ENCODE measurements around the gene BRAF.
A peak's percentile ranks its signal among the peaks of the same experiment; 100 is the strongest.
"Not testable (repeated sequence)": the region's sequence is repeated elsewhere in the genome, so short reads cannot be mapped to it uniquely, and the experiment has no call there.

The BRAF gene

DNA sequence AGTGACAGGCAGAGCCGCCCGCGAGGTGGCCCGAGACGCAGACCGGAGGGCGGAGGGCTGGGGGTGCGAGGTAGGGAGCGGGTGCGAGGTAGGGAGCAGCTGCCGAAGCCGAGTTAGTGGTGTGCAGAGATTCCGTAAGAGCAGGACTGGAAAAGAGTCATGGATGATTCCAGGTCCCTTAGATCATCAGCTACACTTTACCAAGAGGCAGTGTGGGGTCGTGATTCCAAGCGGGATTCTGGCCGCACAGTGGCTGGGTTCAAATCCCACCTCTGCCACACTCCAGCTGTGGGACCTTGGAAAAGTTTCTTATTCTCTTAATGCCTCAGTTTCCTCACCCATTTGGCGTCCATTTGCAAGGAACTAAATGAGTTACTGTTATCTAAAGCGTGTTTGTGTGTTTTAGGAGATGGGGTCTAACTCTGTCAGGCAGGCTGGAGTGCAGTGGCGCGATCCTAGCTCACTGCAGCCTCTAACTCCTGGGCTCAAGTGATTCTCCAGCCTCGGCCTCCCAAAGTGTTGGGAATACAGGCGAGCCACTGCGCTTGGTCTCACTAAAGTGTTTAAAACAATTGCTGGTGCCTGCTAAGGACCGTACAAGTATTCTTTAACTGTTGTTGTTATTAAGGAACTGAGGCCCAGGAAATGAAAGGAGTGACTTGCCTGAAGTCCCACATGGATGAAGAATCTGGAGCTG is 227.1 kb downstream of the BRAF start:
- DNase-seq, result no peak

DNA sequence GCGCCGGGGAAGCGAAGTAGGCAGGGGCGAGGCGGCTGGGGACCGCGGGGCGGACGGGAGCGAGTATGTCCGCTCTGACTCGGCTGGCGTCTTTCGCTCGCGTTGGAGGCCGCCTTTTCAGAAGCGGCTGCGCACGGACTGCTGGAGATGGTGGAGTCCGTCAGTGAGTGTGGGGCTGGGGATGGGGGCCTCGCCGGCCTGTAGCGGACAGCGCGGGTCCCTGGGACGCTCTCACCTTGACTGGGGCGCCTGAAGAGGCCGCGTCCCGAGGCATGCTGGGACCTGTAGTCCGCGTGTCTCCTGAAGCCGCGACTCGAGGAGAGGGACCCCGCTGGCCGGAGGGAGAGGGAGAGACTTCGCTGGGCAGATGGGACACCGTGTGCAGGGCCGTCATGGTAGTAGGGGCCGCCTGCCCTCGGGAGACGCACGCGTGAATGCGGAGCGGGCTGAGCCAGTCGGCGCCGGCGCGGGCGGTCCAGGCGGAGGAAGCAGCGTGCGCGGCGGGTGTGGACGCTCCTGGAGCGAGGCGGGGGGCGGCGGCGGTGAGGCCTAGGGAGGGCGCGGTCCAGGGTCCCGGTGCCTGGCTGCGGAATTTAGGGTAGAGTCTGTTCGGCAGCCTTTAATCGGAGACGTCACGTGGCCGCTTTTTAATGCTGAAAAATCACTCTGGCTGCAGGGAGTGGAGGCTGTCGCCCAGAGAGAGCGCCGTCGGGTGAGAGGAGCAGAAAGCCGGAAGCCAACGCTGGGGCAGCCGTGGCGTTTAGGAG is 227.9 kb downstream of the BRAF start, which contains the start of gene NDUFB2:
TSS of gene NDUFB2 (plus strand) at position 29 of the 767 bp plus-strand sequence. CDS start at position 66, 37 bp downstream.
- DNase-seq, result peak; percentile 87

DNA sequence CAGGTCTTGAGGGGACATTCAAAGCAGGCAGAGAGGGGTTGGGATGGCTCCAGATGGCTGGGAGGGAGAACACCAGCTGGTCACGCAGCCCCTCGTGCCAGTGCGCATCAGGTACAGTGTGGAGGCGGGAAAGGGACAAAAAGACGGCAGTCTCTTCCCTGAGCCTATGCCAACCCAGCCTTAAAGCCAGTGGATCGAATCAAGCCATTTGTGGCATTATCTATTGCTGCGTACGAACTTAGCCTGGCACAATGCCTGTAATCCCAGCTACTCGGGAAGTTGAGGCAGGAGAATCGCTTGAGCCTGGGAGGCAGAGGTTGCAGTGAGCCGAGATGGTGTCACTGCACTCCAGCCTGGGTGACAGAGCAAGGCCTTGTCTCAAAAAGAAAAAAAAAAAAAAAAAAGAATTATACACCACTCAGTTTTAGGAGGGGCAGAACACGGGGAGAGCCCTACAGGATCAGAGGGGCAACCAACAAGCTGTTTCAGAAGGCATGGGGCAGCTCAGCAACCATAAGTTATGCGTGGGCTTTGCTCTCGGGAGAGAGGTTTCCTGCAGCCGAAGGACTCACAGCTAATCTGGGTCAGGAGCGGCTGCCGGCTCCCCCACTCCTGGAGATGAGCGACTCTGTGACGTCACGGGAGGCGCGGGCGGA is 228.6 kb downstream of the BRAF start:
- DNase-seq, result no peak

DNA sequence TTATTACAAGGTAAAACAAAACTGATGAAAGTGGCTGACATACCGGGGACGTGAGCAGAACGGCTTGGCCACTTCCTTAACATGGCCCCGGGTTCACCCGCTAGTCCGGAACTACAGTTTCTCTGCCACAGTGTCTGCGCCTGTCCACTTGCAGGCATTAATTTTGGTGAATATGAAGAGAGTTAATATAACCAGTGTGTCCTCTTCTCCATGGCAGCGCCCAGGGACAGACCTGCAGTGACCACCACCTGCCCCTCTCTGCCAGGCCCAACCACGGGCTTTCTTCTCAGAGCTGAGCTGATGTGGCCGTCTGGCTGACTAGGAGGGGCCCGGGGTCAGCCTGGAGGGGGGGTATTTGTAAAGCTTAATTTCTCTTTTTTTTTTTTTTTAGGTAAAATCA is 229.3 kb downstream of the BRAF start:
- no peak for DNase-seq

DNA sequence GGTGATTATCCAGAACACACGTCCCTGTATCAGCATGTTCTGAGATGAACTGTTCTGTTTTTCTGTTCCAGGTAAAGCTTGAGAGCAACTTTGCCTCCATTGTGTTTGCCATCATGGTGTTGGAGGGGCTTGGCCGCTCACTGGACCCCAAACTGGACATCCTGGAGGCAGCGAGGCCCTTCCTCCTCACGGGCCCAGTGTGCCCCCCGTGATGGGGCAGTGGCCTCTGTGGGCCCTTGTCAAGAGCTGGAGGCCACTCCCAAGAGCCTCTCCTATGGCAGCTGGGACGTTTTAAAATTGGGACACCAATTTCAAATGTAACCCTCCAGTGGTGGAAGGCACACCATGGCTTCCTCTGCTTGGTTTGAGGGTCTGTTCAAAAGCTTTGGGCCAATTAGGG is 230.1 kb downstream of the BRAF start:
- no peak for DNase-seq

DNA sequence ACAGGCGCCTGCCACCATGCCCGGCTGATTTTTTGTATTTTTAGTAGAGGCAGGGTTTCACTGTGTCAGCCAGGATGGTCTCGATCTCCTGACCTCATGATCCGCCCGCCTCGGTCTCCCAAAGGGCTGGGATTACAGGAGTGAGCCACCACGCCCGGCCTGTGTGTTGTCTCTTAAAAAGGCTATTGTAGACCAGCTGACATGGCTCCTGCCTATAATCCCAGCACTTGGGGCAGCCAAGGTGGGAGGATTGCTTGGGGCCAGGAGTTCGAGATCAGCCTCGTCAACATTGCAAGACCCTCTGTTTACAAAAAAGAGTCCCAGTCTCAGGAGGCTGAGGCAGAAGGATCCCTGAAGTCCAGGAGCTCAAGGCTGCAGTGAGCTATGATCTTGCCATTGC is 230.9 kb downstream of the BRAF start:
- DNase-seq, result not testable (repeated sequence)

DNA sequence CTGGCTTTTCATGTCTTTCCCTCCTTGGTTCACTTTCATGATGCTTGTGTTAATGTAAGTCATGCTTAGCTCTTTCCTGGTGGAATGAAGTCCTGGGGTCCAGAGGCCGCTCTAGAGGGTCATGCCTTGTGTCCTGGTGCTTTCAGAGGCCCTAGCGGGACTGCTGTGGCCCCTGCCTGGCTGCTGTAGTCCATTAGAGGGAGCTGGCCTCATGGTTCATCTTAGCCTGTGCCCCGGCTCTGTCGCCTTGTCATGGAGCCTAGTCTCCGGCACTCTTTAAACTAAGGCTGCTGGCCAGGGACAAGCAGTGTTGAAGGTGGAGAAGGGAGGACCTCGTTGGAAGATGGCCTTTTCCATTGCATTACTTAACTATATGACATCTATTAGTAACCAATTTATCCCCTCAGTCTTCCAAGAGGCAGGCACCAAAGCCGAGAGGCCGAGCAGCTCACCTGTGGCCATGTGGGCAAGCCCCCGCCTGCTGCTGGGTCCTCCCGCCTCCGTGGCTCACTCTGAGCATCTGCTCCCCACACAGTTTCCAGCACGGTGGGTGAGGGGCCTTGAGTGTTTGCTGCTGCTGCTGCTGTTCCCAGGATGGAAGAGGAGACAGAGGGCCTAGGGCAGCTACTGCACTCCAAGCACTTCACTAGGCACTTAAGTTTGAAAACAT is 233.2 kb downstream of the BRAF start:
- no peak for DNase-seq

DNA sequence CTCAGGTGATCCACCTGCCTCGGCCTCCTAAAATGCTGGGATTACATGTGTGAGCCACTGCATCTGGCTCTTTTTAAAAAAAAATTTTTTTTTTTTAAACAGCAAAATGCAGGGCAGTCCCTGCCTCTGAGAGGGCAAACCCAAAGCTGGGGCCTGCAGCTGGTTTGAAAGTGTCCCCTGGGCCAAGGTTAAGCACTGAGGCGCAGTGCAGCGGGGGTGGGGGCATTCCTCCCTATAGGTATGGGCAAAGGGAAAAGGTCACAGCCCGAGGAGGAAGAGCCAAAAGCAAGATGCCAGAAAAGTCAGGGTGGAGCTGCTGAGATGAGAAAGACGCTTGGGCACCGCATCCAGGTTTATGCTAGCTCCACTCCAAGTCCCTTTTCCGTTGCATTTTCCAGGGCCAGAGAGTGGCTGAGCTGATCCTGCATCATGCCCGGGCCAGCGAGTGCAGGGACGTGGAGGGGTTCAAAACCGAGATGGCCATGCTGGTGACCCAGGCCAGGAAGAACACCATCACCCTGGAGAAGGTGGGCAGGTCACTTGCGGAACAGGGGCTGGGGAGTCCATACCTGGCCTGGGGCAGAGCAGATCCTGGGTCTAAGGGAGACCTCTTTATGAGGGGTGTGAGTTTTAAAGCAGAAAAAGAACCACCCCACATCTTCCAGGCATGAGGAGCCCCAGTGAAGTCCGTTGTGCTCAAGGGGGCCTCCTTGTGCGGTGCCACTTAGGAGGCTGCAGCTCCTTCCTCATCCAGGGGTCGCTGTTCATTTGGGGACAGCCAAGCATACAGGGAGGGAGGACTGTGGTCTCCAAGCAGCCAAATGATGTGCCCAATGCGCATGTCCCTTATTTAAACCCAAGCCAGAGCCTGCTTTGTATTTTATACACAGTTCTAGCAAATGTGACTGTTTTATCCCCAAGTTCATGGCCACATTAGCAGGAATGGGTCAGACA is 235.3 kb downstream of the BRAF start:
- DNase-seq, result no peak

DNA sequence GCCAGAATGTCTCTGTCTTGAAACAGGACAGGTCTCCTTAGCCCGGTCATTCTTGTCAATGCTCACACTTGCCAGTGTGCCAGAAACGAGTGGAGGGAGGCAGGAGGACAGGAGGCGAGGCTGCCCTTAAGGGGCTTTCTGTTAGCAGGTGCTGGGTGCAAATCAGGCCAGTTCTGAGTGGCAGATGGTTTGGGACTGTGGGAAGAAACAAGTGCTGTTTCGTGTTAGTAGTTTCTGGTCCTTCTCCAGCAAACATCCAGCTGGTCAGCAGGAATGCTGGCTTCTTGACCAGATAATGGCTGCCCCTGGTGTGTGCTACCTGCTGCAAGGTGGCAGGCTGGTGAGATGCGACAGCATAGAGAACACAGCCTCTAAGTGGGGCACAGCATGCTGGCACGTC is 236.4 kb downstream of the BRAF start:
- no peak for DNase-seq

DNA sequence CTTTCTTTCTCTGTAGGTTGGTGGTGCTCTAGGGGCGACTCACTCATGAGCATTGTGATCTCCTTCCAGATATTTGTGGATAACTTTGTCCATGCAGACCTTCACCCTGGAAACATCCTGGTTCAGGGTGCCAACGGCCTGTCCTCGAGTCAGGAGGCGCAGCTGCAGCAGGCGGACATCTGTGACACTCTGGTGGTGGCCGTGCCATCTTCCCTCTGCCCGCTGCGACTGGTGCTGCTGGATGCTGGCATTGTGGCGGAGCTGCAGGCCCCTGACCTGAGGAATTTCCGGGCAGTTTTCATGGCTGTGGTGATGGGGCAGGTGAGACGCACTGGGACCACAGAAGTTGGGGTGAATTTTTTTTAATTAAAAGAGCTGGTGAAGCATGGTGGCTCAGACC is 237.8 kb downstream of the BRAF start:
- DNase-seq, result no peak

DNA sequence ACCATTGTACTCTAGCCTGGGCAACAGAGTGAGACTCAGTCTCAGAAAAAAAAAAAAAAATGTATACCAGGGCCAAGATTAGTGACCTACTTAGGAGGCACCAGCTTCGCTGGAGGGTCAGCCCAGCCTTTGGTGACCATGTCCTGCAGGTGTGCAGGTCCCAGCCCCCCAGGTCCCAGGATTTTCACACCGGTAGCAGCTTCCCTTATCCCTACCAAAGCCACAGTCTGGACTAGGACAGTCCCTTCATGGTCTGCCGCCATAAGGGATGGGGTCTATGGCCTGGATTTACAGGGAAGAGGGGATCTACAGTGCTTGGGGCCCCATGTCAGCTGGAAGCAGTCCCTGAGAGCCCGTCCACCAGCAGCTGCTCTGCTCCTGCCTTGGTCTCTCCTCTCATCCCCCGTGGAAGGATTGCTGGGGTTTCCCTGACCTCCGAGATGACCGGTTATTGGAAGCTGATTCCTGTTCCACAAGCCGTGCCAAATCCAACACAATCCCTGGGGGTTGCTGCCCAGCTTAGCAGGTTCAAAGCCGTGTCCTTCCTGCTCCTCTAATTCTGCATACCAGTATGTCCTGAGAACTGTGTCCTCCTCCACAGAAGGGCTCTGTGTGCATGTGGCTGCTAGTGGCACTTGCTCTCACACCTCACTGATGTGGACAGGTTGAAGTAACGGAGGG is 239.2 kb downstream of the BRAF start:
- DNase-seq, result no peak

DNA sequence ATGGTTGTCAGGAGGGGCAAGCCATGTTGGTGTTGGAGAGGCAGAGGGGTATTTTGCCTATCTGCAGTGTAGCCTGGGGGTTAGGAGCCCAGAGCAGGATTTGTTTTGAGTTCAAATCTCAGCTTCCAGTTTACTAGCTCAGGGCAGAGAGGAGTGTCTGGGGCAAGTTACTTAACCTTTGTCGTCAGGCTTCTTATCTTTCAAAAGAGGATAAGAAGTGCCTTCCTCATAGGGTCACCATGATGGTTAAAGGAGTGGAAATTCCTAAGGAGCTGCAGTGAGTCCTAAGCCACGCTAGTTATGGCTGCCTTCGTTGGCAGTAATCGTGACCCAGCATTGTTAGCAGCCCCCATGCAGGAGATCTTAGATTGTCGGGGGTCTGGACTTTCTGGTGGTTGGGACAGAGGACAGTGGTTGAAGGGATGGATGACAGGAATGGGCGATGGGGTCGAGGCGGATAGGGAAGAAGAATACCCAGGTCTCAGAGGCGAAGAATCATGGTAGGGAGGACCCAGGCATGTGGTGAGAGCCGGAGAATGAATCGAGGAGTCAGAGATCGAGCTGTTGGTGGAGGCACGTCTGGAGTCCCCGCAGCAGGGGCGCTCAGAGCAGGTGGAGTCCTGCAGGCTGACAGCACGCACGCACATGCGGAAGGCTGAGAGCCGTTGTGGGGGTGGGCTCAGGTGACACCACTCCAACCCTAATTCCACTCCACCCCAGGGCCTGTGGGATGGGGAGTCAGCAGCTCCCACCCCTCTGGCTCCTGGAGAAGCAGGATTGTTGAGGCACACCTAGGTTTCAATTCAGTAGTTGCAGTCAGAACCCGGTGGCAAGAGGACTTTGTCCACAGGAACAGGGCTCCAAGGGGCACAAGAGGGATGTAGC is 240.4 kb downstream of the BRAF start:
- DNase-seq, result no peak

DNA sequence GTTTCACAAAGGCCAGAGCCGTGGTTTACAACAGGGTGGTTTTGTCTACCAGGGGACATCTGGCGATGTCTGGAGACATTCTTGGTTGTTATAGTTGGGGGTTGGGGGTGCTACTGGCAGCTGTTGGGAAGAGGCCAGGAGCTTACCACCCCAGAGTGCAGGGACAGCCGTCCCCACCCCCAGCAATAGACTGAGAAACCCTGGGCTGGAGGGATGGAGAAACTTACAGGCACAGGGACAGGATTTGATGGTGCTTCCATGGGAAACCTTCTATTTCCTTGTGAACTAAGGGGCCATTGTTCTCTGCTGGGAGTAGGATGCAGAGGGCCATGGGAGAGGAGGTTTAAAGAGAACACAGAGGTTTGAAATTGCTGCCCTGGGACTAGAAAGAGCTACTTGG is 241.1 kb downstream of the BRAF start:
- no peak for DNase-seq

DNA sequence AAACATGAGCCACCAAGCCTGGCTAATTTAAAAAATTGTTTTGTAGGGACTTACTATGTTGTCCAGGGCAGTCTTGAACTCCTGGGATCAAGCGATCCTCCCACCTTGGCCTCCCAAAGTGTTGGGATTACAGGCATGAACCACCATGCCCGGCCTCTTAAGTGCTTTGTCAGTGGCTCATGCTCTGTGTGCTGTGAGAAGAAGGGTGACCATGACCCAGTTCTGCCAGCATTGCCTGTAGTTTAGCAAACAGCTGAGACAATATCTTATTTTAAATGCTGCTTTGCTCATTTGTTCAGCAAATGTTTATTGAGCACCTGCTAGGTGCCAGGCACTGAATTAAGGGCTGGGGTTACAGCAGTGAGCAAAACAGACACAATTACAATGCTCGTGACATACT is 243.0 kb downstream of the BRAF start:
- no peak for DNase-seq

DNA sequence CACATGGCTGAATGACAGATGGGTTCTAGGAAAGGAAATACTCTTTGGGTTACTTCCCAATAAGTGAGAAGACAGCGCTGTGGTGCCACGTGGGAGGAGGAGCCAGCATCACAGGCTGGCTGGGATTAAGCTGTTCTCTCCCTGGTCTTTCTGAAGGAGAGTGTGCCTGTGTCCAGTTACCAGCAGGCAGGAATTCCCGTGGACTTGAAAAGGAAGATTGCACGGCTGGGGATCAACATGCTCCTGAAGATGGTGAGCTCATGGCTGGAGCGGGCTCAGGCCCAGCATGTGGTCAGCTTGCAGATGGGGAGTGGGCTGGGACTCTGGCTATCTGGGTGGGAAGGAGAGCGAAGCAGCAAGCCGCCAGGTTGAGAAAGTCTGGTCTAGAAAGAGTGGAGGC is 243.8 kb downstream of the BRAF start:
- DNase-seq, result no peak

DNA sequence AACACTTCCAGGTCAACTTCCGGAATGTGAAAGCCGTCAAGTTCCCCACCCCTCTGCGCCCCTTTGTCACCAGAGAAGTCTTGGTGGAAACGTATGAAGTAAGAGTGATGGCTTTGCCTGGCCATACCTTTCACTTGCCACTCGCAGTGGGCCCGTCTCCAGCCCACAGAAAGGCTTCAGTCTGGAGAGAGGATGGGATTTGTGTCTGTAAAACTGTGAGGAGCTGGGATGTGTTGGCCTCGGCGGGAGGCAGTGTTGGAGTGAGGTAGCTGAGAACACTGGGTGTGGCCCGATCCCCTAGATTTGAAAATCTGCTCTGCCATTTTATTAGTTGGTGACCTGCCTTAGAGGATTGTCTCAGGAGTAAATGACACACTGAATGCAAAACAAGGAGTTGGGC is 245.5 kb downstream of the BRAF start:
- no peak for DNase-seq

DNA sequence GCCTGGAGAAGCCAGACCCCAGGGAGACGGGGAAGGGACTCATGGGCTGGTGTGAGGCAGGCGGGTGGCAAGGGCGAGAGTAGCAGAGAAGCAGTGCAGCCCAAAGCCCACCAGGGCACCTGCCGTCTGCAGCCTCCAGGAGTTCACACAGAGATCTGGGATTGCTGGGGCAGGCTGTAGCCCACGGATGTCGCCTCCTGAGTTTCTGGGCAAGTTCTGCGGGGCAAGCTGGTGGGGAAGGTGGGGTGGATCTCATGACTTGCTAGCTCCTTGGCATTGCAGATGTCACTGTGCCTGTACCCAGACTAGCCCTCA is 246.0 kb downstream of the BRAF start:
- DNase-seq, result no peak

DNA sequence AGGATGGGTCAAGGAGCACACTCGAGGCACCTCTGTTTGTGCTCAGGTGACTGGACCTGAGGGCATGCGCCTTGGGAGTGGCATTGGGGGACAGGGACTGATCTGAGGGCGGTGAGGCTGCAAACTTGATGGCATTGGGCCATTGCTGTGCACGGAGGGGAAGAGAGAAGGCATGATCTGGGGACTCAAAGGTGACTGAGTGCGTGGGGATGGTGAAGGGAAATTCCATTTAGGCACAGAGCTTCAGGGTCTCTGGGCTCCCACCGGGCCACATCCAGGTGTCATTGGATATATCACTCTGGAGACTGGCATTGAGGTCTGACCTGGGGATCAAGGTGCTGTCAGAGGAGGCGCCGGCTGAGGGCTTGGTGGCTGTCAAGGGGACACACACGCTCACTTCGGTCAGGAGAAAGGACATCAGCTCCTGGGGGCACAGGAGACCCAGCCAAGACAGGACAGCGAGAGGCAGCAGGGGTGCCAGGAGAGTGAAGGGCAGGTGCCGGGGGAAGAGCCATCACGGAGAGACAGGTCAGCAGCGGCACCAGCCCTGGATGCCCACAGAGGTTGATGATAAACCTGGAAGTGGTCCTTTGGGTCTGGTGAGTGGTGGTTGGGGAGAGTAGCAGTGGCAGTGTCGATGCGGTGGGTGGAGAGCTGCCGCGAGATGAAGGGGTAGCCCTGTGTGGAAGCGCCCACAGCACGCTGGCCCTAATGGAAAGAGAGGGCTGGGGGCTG is 246.5 kb downstream of the BRAF start:
- no peak for DNase-seq

DNA sequence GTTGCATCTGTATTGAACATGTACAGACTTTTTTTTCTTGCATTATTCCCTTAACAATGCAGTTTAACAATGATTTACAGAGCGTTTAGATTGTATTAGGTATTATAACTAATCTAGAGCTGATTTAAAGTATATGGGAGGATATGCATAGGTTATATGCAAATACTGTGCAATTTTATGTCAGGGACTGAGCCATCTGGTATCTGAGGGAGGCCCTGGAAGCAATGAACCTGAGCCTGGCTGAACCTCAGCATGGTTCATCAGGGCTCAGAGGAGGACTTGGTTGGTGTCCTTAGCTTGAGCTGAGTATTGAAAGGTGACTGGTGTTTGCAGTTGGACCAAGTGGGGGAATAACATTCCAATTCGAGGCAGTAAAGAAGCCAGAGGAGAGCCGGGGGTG is 247.2 kb downstream of the BRAF start:
- peak; percentile 23 for DNase-seq

DNA sequence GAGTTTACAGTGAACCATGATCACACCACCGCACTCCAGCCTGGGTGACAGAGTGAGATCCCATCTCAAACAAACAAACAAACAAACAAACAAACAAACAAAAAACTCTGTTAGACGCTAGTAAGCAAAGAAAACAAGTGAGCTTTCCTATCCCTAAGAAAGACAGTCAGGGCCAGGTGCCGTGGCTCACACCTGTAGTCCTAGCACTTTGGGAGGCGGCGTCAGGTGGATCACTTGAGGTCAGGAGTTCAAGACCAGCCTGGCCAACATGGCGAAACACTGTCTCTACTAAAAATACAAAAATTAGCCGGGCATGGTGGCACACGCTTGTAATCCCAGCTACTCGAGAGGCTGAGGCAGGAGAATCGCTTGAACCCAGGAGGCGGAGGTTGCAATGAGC is 247.8 kb downstream of the BRAF start:
- DNase-seq, result not testable (repeated sequence)
